HG02870 (cell line): Measurements from ENCODE around the gene RCOR3.
A peak's percentile ranks its signal among the peaks of the same experiment; 100 is the strongest.
"Not testable (repeated sequence)": the region's sequence is repeated elsewhere in the genome, so short reads cannot be mapped to it uniquely, and the experiment has no call there.

Experiments used
- ATAC-seq: cut with Tn5 transposase; IDR thresholded peaks from one replicate; pipeline ENCODE4 v1.9.1; 2021; ENCODE audit warnings: mild to moderate bottlenecking, moderate library complexity; ENCODE audit not compliant: unreplicated experiment

Gene RCOR3

GRCh38 chr1:211259638-211260126, 516 bp downstream of the RCOR3 start:
- peak; percentile 3 for ATAC-seq

DNA sequence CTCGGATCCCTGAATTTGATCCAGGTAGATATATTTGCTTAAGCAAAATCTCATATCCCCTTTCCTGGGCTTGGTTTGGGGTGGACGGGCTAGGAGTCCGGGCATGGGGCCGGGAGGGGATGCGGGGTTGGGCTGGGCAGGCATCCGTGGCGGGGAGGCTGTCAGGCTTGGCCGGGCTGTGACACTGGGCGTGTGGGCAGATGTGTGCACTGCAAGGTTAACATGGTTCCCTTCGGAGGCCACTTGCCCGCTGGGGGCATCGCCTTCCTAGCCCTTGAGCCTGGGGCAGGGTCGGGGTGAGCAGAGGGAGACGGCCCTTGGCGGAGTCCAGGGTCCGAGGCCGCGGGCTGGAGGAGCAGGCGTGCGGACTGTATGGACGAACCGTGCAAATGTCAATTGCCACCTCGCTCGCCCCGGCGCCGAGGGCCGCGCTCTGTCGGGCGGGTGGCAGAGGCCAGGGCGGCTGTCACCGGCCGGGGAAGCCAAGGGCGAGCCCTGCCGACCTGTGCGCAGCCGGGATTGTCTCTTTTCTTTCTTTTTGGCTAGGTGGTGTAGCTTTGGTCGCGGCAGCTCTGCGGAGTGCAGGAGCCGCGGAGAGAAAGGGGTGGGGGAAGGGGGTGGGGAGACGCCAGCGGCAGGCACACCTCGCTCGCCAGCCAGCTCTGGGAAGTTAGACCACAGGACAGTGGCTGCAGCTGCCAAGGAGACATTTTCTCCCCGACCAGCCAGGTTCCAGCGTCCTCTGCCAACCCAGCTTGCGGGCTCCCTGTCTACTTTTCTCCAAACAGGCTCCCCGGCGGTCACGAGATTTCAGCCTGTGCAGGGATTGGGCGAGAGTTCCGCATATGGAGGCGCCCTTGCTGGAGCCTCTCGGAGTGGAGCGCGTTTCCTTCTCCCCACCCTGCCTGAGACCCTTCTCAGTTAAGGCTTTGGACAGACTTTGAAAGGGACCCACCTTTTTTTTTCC, 1.3 kb downstream of the RCOR3 start:
- ATAC-seq = peak; percentile 40

GRCh38 chr1:211261229-211261628, 2.1 kb downstream of the RCOR3 start:
- ATAC-seq = no peak

GRCh38 chr1:211263022-211263421, 3.9 kb downstream of the RCOR3 start:
- ATAC-seq = not testable (repeated sequence)

DNA sequence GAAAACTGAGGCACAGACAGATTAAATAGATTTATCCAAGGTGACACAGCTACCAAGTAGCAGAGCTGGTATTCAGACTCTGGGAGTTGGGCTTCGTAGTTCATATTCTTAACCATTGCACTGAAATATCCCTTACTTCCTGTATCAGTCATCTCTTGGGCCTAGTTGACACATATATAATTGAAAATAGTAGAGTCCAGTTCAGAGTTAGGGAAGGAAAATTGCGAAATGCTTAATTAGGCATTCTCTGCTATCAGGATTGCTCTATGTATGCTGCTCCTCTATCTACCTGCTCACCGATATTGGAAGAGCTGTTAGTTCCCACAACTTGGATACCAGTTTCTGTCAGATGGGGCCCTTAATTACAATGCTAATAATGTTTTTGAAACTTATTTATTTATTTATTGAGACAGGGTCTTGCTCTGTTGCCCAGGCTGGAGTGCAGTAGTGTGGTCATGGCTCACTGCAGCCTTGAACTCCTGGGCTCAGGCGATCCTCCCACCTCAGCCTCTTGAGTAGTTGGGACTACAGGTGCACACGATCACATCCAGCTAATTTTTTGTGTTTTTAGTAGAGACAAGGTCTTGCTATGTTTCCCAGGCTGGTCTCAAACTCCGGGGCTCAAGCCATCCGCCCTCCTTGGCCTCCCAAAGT, 8.2 kb downstream of the RCOR3 start:
- ATAC-seq = no peak

DNA sequence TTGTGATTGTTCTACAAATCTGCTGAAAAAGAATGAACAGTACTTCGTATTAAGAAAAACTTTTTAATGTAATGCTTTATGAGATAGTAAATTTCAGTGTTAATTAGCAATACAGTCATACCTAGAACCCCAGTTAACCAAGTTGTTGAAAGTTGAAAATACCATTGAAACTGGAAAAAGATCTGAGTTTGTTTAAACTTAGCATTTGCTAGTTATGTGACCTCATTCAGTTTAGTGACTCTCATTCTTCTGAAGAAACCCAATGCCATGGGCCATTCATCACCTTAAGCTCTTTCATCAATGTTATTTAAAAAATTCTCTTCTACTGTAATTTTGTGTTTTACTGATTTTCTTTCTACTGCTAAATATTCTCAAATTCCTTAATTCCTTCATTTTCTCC, 20.2 kb downstream of the RCOR3 start:
- no peak for ATAC-seq

DNA sequence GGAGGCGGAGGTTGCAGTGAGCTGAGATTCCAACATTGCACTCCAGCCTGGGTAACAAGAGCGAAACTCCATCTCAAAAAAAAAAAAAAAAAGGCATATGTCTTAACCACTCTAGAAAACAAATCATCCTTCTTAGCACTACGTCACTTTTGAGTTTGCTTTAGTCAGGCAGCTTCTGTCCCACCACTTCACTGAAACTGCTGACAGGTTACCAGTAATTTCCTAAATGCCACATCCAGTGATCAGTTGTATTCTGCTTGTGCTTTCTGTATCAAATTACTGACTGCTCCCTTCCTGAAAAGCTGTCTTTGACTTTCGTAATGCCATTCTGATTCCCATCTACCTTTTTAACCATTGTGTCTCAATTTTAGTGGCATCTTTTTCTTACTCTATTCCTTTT, 21.7 kb downstream of the RCOR3 start:
- no peak for ATAC-seq

DNA sequence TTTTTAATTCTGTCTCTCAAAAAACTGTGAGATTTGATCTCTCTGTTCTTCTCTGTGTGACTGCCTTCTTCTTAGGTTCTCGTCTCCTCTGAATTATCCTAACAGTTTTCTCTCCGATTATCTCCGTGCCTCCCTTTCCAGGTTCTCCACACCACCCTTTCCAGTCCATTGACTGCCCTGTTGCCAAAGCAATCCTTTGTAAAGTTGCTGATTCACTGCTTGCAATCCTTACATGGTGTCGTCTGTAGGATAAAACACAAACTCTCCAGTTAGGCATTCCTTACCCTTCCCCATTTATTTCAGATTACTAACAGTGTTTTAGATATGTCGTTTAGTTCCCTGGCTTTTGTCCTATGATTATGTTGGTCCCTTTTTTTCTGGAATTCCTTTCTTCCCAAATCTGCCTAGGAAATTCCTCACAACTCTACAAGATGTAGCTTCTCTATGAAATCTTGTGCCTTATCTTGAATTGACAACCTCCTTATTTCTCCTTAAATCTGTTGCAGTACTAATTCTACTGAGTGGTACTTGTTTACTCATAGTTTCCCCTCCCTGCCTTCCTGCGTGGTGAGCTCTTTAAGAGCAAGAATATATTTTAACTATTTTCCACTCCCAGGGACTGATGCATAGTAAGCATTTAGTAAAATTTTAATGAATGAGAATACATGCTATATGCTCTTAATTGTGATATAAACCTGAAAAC, 22.3 kb downstream of the RCOR3 start:
- ATAC-seq = no peak

DNA sequence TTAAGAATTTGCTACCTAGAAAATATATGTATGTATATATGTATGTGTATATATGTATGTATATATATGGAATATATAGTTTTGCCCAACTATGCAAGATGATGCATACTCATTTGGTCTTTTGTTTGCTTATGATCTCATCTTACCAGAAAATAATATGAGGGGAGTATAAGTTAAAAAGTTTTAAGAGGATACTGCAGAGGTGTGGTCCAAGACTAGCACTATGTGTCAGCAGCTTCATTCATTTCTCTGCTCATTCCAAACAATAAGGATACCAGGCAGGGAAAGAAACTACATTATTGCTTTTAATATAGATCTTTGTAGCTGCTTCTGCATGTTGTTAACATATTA, 22.8 kb downstream of the RCOR3 start:
- ATAC-seq = no peak

DNA sequence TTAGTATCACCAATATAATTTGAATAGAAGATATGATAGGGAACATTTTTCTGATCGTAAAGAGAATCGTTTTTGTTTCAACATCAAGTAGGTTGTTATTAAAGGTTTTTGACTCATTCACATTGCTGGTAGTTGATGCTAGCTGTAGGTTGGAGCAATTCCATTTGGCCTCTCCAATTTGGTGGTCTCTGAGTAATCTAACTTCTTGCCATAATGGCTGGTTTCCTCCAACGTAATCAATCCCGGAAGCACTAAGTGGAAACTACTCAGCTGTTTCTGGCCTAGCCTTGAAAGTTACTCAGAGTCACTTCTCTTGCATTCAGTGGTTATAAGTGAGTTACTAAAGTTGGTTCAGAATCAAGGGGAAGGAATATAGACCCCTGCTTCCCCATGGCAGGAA, 26.0 kb downstream of the RCOR3 start:
- no peak for ATAC-seq

- ATAC-seq = no peak
These were observed 28.1 kb downstream of the RCOR3 start for GRCh38 chr1:211287218-211287617.

GRCh38 chr1:211292411-211292810, 33.2 kb downstream of the RCOR3 start:
- ATAC-seq = no peak

- no peak for ATAC-seq
These were observed 37.2 kb downstream of the RCOR3 start for GRCh38 chr1:211296396-211296795.

DNA sequence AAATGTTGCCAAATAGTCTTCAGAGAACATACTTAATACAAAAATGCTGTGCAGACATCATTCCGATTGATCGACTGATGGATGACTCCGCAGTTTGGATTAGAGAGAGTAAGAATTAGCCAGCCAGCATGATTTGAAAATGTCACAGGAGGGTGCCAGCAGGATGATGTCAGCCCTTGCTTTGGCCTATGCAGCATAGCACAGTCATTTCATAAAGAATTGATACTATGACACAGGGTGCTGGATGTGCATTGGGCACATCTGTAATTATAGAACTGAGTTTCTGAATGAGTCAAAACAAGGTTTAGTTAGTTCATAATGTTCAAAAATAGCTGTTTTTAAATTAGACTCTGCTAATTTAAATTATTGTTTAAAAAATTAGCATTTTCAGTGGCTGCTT, 45.9 kb downstream of the RCOR3 start:
- ATAC-seq = peak; percentile 98

DNA sequence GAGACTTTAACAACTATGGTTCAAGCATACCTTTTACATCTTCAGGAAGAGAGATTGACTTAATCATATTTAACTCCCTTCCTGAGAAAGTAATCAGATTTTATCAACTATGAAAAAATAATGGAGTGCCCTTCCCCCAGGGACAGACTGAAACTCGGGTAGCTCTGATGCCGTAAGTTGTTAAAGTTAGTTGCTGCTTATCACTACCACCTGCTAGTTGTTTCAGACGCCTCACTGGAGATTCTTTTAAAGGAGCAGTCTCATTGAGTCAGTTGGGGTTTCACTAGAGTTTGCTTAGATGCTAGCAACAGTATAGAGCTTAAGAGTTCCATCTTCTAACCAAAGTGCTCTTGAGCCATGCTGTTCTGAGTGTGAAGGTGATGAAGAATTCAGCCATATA, 50.5 kb downstream of the RCOR3 start:
- ATAC-seq = no peak

GRCh38 chr1:211313392-211313791, 54.2 kb downstream of the RCOR3 start:
- ATAC-seq = no peak

DNA sequence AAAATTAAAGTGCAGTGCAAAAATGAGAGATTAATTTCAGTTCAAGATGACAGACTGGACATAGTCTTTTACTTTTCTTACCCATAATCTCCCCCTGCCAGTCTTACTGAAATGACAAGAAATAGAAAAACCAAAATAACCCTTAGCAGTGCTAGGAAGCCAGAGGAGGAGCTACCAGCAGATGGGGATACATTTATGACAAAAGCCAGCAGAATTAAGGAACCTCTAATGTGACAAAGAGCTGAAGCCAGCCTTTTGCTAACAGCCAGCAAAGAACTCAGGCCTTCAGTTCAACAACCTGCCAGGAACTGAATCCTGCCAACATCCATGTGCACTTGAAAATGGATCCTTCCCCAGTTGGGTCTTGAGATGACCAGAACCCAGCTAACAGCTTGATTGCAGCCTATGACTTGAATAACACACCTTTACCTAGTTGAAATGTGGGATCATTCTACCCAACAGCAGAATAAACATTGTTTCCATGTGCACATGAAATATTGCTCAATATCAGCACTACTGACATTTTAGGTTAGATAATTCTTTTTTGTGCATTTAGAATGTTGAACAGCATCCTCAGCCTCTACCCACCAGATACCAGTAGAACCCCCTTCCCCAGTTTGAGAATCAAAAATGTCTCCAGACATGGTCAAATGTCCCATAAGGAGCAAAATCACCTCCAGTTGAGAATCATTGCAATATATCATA, 59.6 kb downstream of the RCOR3 start:
- no peak for ATAC-seq

- ATAC-seq = no peak
These were observed 60.7 kb downstream of the RCOR3 start for GRCh38 chr1:211319892-211320291.

- ATAC-seq = no peak
These were observed 61.8 kb downstream of the RCOR3 start for GRCh38 chr1:211320980-211321379.

GRCh38 chr1:211321646-211322045, 62.5 kb downstream of the RCOR3 start:
- not testable (repeated sequence) for ATAC-seq
